HG03045 (cell line): ENCODE measurements around the gene GNAI2.
"Not testable (repeated sequence)": the region's sequence is repeated elsewhere in the genome, so short reads cannot be mapped to it uniquely, and the experiment has no call there.

ENCODE experiments used
- ATAC-seq: cut with Tn5 transposase; IDR thresholded peaks from one replicate; pipeline ENCODE4 v1.9.1; 2021; ENCODE audit warnings: mild to moderate bottlenecking, moderate library complexity; ENCODE audit not compliant: unreplicated experiment

GNAI2 gene

GRCh38 chr3:50224639-50225038 is 11.4 kb upstream of the GNAI2 start:
- ATAC-seq: no peak

- ATAC-seq: no peak
Observed at GRCh38 chr3:50226888-50227389, 9.1 kb upstream of the GNAI2 start.

GRCh38 chr3:50227390-50228183 is 8.4 kb upstream of the GNAI2 start:
- peak; percentile 82 for ATAC-seq

GRCh38 chr3:50228184-50228763 is 7.7 kb upstream of the GNAI2 start:
- not testable (repeated sequence) for ATAC-seq

- ATAC-seq: no peak
Observed at GRCh38 chr3:50229490-50229889, 6.5 kb upstream of the GNAI2 start.

GRCh38 chr3:50230104-50230793 is 5.8 kb upstream of the GNAI2 start:
- ATAC-seq: no peak

GRCh38 chr3:50230794-50231125 is 5.2 kb upstream of the GNAI2 start:
- no peak for ATAC-seq

- no peak for ATAC-seq
Observed at GRCh38 chr3:50231581-50231980, 4.4 kb upstream of the GNAI2 start.

GRCh38 chr3:50232303-50232702 is 3.7 kb upstream of the GNAI2 start:
- no peak for ATAC-seq

GRCh38 chr3:50233176-50233575 is 2.8 kb upstream of the GNAI2 start:
- no peak for ATAC-seq

GRCh38 chr3:50236484-50237132 is 604 bp downstream of the GNAI2 start:
- ATAC-seq: no peak

GRCh38 chr3:50237133-50237651 is 1.2 kb downstream of the GNAI2 start:
- ATAC-seq: no peak

- no peak for ATAC-seq
Observed at GRCh38 chr3:50237754-50238548, 1.9 kb downstream of the GNAI2 start.

GRCh38 chr3:50238549-50239026 is 2.6 kb downstream of the GNAI2 start:
- no peak for ATAC-seq

- ATAC-seq: no peak
Observed at GRCh38 chr3:50239649-50240048, 3.6 kb downstream of the GNAI2 start.

GRCh38 chr3:50241163-50241562 is 5.2 kb downstream of the GNAI2 start:
- ATAC-seq: no peak

- no peak for ATAC-seq
Observed at GRCh38 chr3:50241713-50242380, 5.8 kb downstream of the GNAI2 start.

GRCh38 chr3:50242381-50242770 is 6.4 kb downstream of the GNAI2 start:
- no peak for ATAC-seq

- ATAC-seq: no peak
Observed at GRCh38 chr3:50242851-50243542, 7.0 kb downstream of the GNAI2 start.
